ENCODE measurements around the gene TNFRSF21. TPM values are rescaled to one million over a fixed set of nuclear protein-coding genes. Genes with fewer than 3 reads are reported as not detected.

TNFRSF21 gene
- total and polyA plus RNA-seq, 8 donors, result 14.8 to 55.8 (median 18.1) TPM

DNA sequence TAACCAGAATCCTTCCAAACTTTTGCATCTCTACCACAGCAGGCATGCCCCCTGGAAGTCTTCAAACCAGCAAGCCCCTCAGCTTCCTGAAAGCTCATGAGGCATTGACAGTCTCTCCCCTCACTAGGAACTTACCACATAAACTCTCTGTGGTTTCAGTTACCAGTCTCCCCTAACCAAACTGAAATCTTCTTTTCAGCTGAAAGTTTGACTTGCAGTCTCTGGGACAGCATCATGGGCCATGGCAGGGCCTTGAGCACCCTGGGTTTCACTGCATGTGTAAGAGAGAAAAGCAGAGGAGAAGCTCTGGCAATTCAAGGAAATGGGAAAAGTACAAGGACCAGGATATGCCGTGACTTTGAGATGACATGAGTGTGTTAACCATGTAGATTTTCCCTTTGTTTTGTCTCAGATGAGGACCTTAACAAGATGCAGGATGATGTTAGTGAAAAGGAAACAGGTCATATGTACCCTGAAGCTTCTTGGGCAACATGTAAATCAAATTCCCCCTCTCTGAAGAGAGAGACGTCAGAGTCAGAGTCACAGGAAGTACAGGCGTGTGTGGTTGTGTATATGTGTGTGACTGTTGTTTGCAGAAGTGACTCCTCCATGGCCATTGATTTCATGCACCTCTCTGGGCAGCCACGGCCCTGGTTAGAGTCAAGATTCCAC is 106.3 kb downstream of the TNFRSF21 start:
- no peak for TF ChIP-seq CTCF (IDR thresholded peaks at IDR 0.05)
- Histone ChIP-seq H3K9me3 (no peaks in the 10 kb centered on the region), H3K4me1 (no peaks in the 10 kb centered on the region), H3K4me3 (no peak overlapping the region), H3K36me3 (no peaks in the 10 kb centered on the region), H3K27me3 (no peaks in the 10 kb centered on the region), H3K27ac (no peak overlapping the region)
- DNase-seq (no peak), ATAC-seq (no peak)
- intact Hi-C loops (cut with DNase I), result no loop called here

GRCh38 chr6:47202644-47203205 is 107.0 kb downstream of the TNFRSF21 start:
- intact Hi-C loops (cut with DNase I), result no loop called here
- DNase-seq, result no peak
- Histone ChIP-seq H3K4me3 (no peak overlapping the region), H3K4me1 (no peaks in the 10 kb centered on the region), H3K27ac (no peak overlapping the region), H3K9me3 (no peaks in the 10 kb centered on the region), H3K27me3 (no peaks in the 10 kb centered on the region), H3K36me3 (no peaks in the 10 kb centered on the region)
- TF ChIP-seq CTCF (IDR thresholded peaks at IDR 0.05), result no peak
- ATAC-seq, result no peak

GRCh38 chr6:47200536-47201334 is 109.0 kb downstream of the TNFRSF21 start:
- H3K4me3 ChIP-seq, result no peak overlapping the region
- intact Hi-C loops (cut with DNase I), result no loop called here
- no peak for DNase-seq
- no peaks in the 10 kb centered on the region for H3K27me3 ChIP-seq
- ATAC-seq, result no peak
- H3K4me1 ChIP-seq, result no peaks in the 10 kb centered on the region
- H3K27ac ChIP-seq, result no peak overlapping the region
- no peaks in the 10 kb centered on the region for H3K9me3 ChIP-seq
- TF ChIP-seq CTCF (IDR thresholded peaks at IDR 0.05), result no peak
- no peaks in the 10 kb centered on the region for H3K36me3 ChIP-seq

- TF ChIP-seq CTCF (IDR thresholded peaks at IDR 0.05), result no peak
- peak; percentile 35 for ATAC-seq
- H3K4me3 ChIP-seq, result no peak overlapping the region
Measured at GRCh38 chr6:47197682-47198640, 111.7 kb downstream of the TNFRSF21 start.

More at GRCh38 chr6:47197682-47198640, 111.7 kb downstream of the TNFRSF21 start:
- intact Hi-C loops (cut with DNase I), result no loop called here
- Histone ChIP-seq H3K4me1 (no peaks in the 10 kb centered on the region), H3K9me3 (no peaks in the 10 kb centered on the region), H3K36me3 (no peaks in the 10 kb centered on the region), H3K27me3 (no peaks in the 10 kb centered on the region), H3K27ac (no peak overlapping the region)
- no peak for DNase-seq

Measured in left lung (tissue), 10 donors.